ENCODE data around the gene SERINC2. TPM values are rescaled to one million over a fixed set of nuclear protein-coding genes. Genes with fewer than 3 reads are reported as not detected.

The SERINC2 gene
- total and polyA plus RNA-seq, 2 of the 4 experiments (the other 2 are of a cell fraction), result 2.0 to 59.5 TPM

- CTCF ChIA-PET, result no interaction called here
- WGBS, 2 experiments (ENCODE audit: extremely low coverage in 2 of 2, insufficient read length in 1 of 2), result 60% methylated on average over 1 of the region's 7 CpGs; no CpG with 5 or more reads in 1 of the 2 experiments
- intact Hi-C loops (cut with micrococcal nuclease), result no loop called here
Measured at GRCh38 chr1:31390071-31390470, 22.9 kb upstream of the SERINC2 start.

More at GRCh38 chr1:31390071-31390470, 22.9 kb upstream of the SERINC2 start:
- H2AK5ac ChIP-seq (ENCODE audit: low read depth, low read length), result no peak overlapping the region
- no peak overlapping the region for H3K4me2 ChIP-seq (ENCODE audit: low read depth, low read length)
- no peaks in the 10 kb centered on the region for H3K36me3 ChIP-seq (ENCODE audit: control insufficient read depth, insufficient read depth, low read length)
- no peak overlapping the region for H4K91ac ChIP-seq (ENCODE audit: insufficient read depth, low read depth, low read length)
- H3K4me1 ChIP-seq (ENCODE audit: control insufficient read depth, insufficient read depth, low read length), result 0 out of 2 replicates have a peak, but pooled peaks cover 2% of the 10 kb centered on the region
- no peaks in the 10 kb centered on the region for H3K9me1 ChIP-seq (ENCODE audit: insufficient read depth, low read length)
- no peaks in the 10 kb centered on the region for H4K20me1 ChIP-seq (ENCODE audit: insufficient read depth, low read length)
- no peaks in the 10 kb centered on the region for H3K79me1 ChIP-seq (ENCODE audit: low read depth in 1 of 2, low read length in 2 of 2)
- H3K27ac ChIP-seq (ENCODE audit: insufficient read depth, low read length), result no peak overlapping the region
- 0 out of 2 replicates have a peak overlapping the region, but pooled peaks have one; percentile 20 for H3K23ac ChIP-seq (ENCODE audit: low read depth, low read length)
- H3K9ac ChIP-seq (ENCODE audit: low read depth, low read length), result no peak overlapping the region
- POLR2A ChIA-PET (ENCODE audit: unreplicated experiment), result no interaction called here
- no peak overlapping the region for H2BK5ac ChIP-seq (ENCODE audit: low read depth, low read length, poor library complexity, severe bottlenecking)
- no peak for DNase-seq
- in situ Hi-C loops (cut with MboI; ENCODE audit: low sequenced_read_pairs), result no loop called here
- H2BK15ac ChIP-seq (ENCODE audit: low read depth, low read length), result no peak overlapping the region
- H2BK20ac ChIP-seq (ENCODE audit: low read depth, low read length), result no peak overlapping the region
- H3K4me3 ChIP-seq (ENCODE audit: insufficient read depth, low read depth, low read length), result no peak overlapping the region
- H2AK9ac ChIP-seq (replicated peaks; ENCODE audit: low read depth, low read length, poor library complexity), result no peak overlapping the region
- dilution Hi-C loops (cut with HindIII; ENCODE audit: low sequenced_read_pairs, unreplicated experiment), result no loop called here
- TF ChIP-seq SMC3 (IDR thresholded peaks at IDR 0.05; ENCODE audit: low read depth, low read length) (no peak), MAZ (IDR thresholded peaks at IDR 0.05; ENCODE audit: borderline replicate concordance, low read depth, low read length) (no peak), MAFK (IDR thresholded peaks at IDR 0.05; ENCODE audit: low read depth, low read length) (no peak), MXI1 (IDR thresholded peaks at IDR 0.05; ENCODE audit: borderline replicate concordance, low read depth, low read length) (no peak), NFE2L2 (IDR thresholded peaks at IDR 0.05; ENCODE audit: low read depth, low read length) (no peak), USF2 (IDR thresholded peaks at IDR 0.05; ENCODE audit: low read depth, low read length) (no peak), POLR2A (IDR thresholded peaks at IDR 0.05; ENCODE audit: low read depth, low read length) (no peak), CHD1 (IDR thresholded peaks at IDR 0.05; ENCODE audit: low read depth, low read length) (no peak), RAD21 (IDR thresholded peaks at IDR 0.05; ENCODE audit: low read length) (no peak), RCOR1 (IDR thresholded peaks at IDR 0.05; ENCODE audit: insufficient replicate concordance, low read length) (no peak), CTCF (conservative IDR thresholded peaks at IDR 0.05; ENCODE audit: low read depth, low read length) (no peak)
- no peak overlapping the region for H3K56ac ChIP-seq (ENCODE audit: extremely low read depth, insufficient read depth, low read length)
- H2BK120ac ChIP-seq (ENCODE audit: low read depth, low read length), result no peak overlapping the region
- H2AFZ ChIP-seq (replicated peaks; ENCODE audit: low read length, poor library complexity), result no peak overlapping the region
- H3K9me3 ChIP-seq (ENCODE audit: control insufficient read depth, insufficient read depth, low read length), result no peaks in the 10 kb centered on the region
- ATAC-seq (ENCODE audit: low read depth), result no peak
- no peak overlapping the region for H3K4ac ChIP-seq (ENCODE audit: low read depth, low read length)
- H4K5ac ChIP-seq (ENCODE audit: low read depth, low read length), result no peak overlapping the region
- H3K18ac ChIP-seq (ENCODE audit: low read depth, low read length), result no peak overlapping the region
- H4K8ac ChIP-seq (ENCODE audit: low read depth in 2 of 2, low read length in 2 of 2), result no peak overlapping the region
- H3K14ac ChIP-seq (replicated peaks; ENCODE audit: low read depth, low read length), result no peak overlapping the region
- H3K27me3 ChIP-seq (ENCODE audit: control insufficient read depth, insufficient read depth, low read length), result peaks cover 2% of the 10 kb centered on the region
- BruUV-seq (replicated peaks), result no TSS peak

All from IMR-90 (cell line).